ENCODE results near the gene TMUB1.

The TMUB1 gene

GRCh38 chr7:151066273-151066974 lies 16.9 kb downstream of the TMUB1 start:
- Histone ChIP-seq H3K4me2 (no peak overlapping the region), H3K9me3 (replicated peaks in 1 of 11) (no peaks in the 10 kb centered on the region), H3K4me3 (no peak overlapping the region), H3K36me3 (peaks cover 75 to 96% (median 93%) of the 10 kb centered on the region in 11 experiments), H3K4me1 (peaks cover 7 to 13% (median 8%) of the 10 kb centered on the region in 10 experiments), H3K27me3 (no peaks in the 10 kb centered on the region), H3K9ac (peak overlapping the region in 1 of 11 experiments; percentile 5; a peak in 1 of 22 replicates), H4K20me1 (peaks cover 8 to 95% (median 44%) of the 10 kb centered on the region in 11 experiments; a peak in 20 of 22 replicates), H3K27ac (no peak overlapping the region)
- TF ChIP-seq Cebpa-rat (IDR thresholded peaks at IDR 0.05), result no peak

- H3K9me3 ChIP-seq (replicated peaks in 1 of 11), result no peaks in the 10 kb centered on the region
- peaks cover 17 to 95% (median 52%) of the 10 kb centered on the region in 11 experiments; a peak in 20 of 22 replicates for H4K20me1 ChIP-seq
- peaks cover 16 to 21% (median 17%) of the 10 kb centered on the region in 10 experiments for H3K4me1 ChIP-seq
- peaks cover 66 to 88% (median 84%) of the 10 kb centered on the region in 11 experiments for H3K36me3 ChIP-seq
- H3K27ac ChIP-seq, result peak overlapping the region in 2 of 11 experiments; percentile 7 to 35; a peak in 3 of 22 replicates
- no peaks in the 10 kb centered on the region for H3K27me3 ChIP-seq
- no peak overlapping the region for H3K4me2 ChIP-seq
- no peak for TF ChIP-seq Cebpa-rat (IDR thresholded peaks at IDR 0.05)
- H3K9ac ChIP-seq, result peak overlapping the region in 1 of 11 experiments; percentile 5; a peak in 1 of 22 replicates
- H3K4me3 ChIP-seq, result no peak overlapping the region
Observed at GRCh38 chr7:151065516-151065915, 17.8 kb downstream of the TMUB1 start.

- peaks cover 22 to 95% (median 52%) of the 10 kb centered on the region in 11 experiments; a peak in 20 of 22 replicates for H4K20me1 ChIP-seq
- H3K4me2 ChIP-seq, result no peak overlapping the region
- H3K27me3 ChIP-seq, result no peaks in the 10 kb centered on the region
- H3K36me3 ChIP-seq, result peaks cover 61 to 83% (median 79%) of the 10 kb centered on the region in 11 experiments
- H3K4me3 ChIP-seq, result no peak overlapping the region
- no peaks in the 10 kb centered on the region for H3K9me3 ChIP-seq (replicated peaks in 1 of 11)
- peaks cover 18 to 23% (median 20%) of the 10 kb centered on the region in 10 experiments for H3K4me1 ChIP-seq
- TF ChIP-seq Cebpa-rat (IDR thresholded peaks at IDR 0.05), result no peak
- H3K27ac ChIP-seq, result 0 out of 22 replicates have a peak overlapping the region, but pooled peaks of 1 of the 11 experiments have one; percentile 7
- no peak overlapping the region for H3K9ac ChIP-seq
Observed at GRCh38 chr7:151064993-151065392, 18.3 kb downstream of the TMUB1 start.

- Histone ChIP-seq H3K36me3 (peaks cover 55 to 78% (median 73%) of the 10 kb centered on the region in 11 experiments), H3K9ac (no peak overlapping the region), H4K20me1 (peaks cover 22 to 90% (median 50%) of the 10 kb centered on the region in 11 experiments; a peak in 20 of 22 replicates), H3K9me3 (replicated peaks in 1 of 11) (no peaks in the 10 kb centered on the region), H3K4me2 (no peak overlapping the region), H3K4me1 (peaks cover 18 to 23% (median 20%) of the 10 kb centered on the region in 10 experiments), H3K27me3 (no peaks in the 10 kb centered on the region), H3K4me3 (no peak overlapping the region), H3K27ac (no peak overlapping the region)
- no peak for TF ChIP-seq Cebpa-rat (IDR thresholded peaks at IDR 0.05)
Observed at GRCh38 chr7:151064454-151064853, 18.8 kb downstream of the TMUB1 start.

GRCh38 chr7:151063212-151063561 lies 20.1 kb downstream of the TMUB1 start:
- Histone ChIP-seq H3K27me3 (no peaks in the 10 kb centered on the region), H3K36me3 (peaks cover 43 to 65% (median 61%) of the 10 kb centered on the region in 11 experiments), H3K27ac (no peak overlapping the region), H3K9me3 (replicated peaks in 1 of 11) (no peaks in the 10 kb centered on the region), H3K4me3 (no peak overlapping the region), H3K4me2 (no peak overlapping the region), H4K20me1 (peaks cover 22 to 79% (median 46%) of the 10 kb centered on the region in 11 experiments; a peak in 20 of 22 replicates), H3K4me1 (peaks cover 28 to 34% (median 31%) of the 10 kb centered on the region in 10 experiments), H3K9ac (0 out of 22 replicates have a peak overlapping the region, but pooled peaks of 1 of the 11 experiments have one; percentile 19)
- TF ChIP-seq Cebpa-rat (IDR thresholded peaks at IDR 0.05), result no peak

GRCh38 chr7:151062399-151063211 lies 20.7 kb downstream of the TMUB1 start:
- Histone ChIP-seq H3K36me3 (peaks cover 37 to 59% (median 55%) of the 10 kb centered on the region in 11 experiments), H3K4me3 (no peak overlapping the region)
- TF ChIP-seq Cebpa-rat (IDR thresholded peaks at IDR 0.05), result no peak

GRCh38 chr7:151062111-151062398 lies 21.2 kb downstream of the TMUB1 start:
- Histone ChIP-seq H3K27ac (peak overlapping the region in 3 of 11 experiments; percentile 60 to 88 (median 84); a peak in 5 of 22 replicates), H3K9ac (peak overlapping the region in 7 of 11 experiments; percentile 84 to 88 (median 88); a peak in 6 of 22 replicates), H3K27me3 (no peaks in the 10 kb centered on the region), H4K20me1 (peaks cover 22 to 69% (median 43%) of the 10 kb centered on the region in 11 experiments; a peak in 20 of 22 replicates), H3K36me3 (peaks cover 32 to 54% (median 49%) of the 10 kb centered on the region in 11 experiments), H3K4me3 (peak overlapping the region in 2 of 10 experiments; percentile 93; a peak in 3 of 20 replicates), H3K4me2 (peak overlapping the region; percentile 87 to 100 (median 97); a peak in 18 of 22 replicates), H3K9me3 (replicated peaks in 1 of 11) (no peaks in the 10 kb centered on the region), H3K4me1 (peaks cover 30 to 38% (median 35%) of the 10 kb centered on the region in 10 experiments)
- TF ChIP-seq Cebpa-rat (IDR thresholded peaks at IDR 0.05), result no peak

More at GRCh38 chr7:151062399-151063211, 20.7 kb downstream of the TMUB1 start:
- Histone ChIP-seq H3K4me2 (peak overlapping the region in 3 of 11 experiments; percentile 98 to 100 (median 99); a peak in 4 of 22 replicates), H3K9ac (no peak overlapping the region), H3K27me3 (no peaks in the 10 kb centered on the region), H3K27ac (peak overlapping the region in 2 of 11 experiments; percentile 18 to 23; a peak in 1 of 22 replicates), H3K4me1 (peaks cover 28 to 34% (median 31%) of the 10 kb centered on the region in 10 experiments), H3K9me3 (replicated peaks in 1 of 11) (no peaks in the 10 kb centered on the region), H4K20me1 (peaks cover 22 to 74% (median 44%) of the 10 kb centered on the region in 11 experiments; a peak in 20 of 22 replicates)

GRCh38 chr7:151061213-151062110 lies 21.8 kb downstream of the TMUB1 start:
- Histone ChIP-seq H3K36me3 (peaks cover 26 to 48% (median 43%) of the 10 kb centered on the region in 11 experiments), H3K4me2 (peak overlapping the region; percentile 87 to 100 (median 97)), H4K20me1 (peaks cover 22 to 63% (median 40%) of the 10 kb centered on the region in 11 experiments; a peak in 20 of 22 replicates), H3K4me1 (peaks cover 36 to 44% (median 41%) of the 10 kb centered on the region in 10 experiments), H3K9ac (peak overlapping the region; percentile 79 to 88 (median 85)), H3K4me3 (peak overlapping the region; percentile 76 to 97 (median 88)), H3K9me3 (replicated peaks in 1 of 11) (no peaks in the 10 kb centered on the region), H3K27me3 (no peaks in the 10 kb centered on the region), H3K27ac (peak overlapping the region; percentile 12 to 89 (median 81); a peak in 20 of 22 replicates)
- no peak for TF ChIP-seq Cebpa-rat (IDR thresholded peaks at IDR 0.05)
